Colonic mucosa (tissue), 4 donors: ENCODE data around the gene PYGM. TPM values are rescaled to one million over a fixed set of nuclear protein-coding genes. Genes with fewer than 3 reads are reported as not detected.

ENCODE experiments used
- DNase-seq: peaks from one replicate; pipeline ENCODE4 v3.0.0-alpha.2; 2020
- H3K27ac ChIP-seq: fragments of 200-600 bp; one replicate; pipeline ENCODE4 v1.8.0; 2021
- H3K27me3 ChIP-seq: fragments of 200-600 bp; one replicate; pipeline ENCODE4 v1.8.0; 2021
- H3K36me3 ChIP-seq: fragments of 200-600 bp; one replicate; pipeline ENCODE4 v1.8.0; 2021
- H3K4me1 ChIP-seq: fragments of 200-600 bp; one replicate; pipeline ENCODE4 v1.8.0; 2021; ENCODE audit warnings: mild to moderate bottlenecking
- H3K4me3 ChIP-seq: fragments of 200-600 bp; one replicate; pipeline ENCODE4 v1.8.0; 2021
- H3K9ac ChIP-seq, 2 donors: one replicate each; pipeline ENCODE4 v1.7.0; 2013; ENCODE audit warnings: control low read depth in 2 of 2, low read depth in 2 of 2, low read length in 2 of 2
- H3K9me3 ChIP-seq: fragments of 200-600 bp; one replicate; pipeline ENCODE4 v1.8.0; 2021
- CTCF ChIP-seq: fragments of 200-600 bp; IDR thresholded peaks from one replicate; pipeline ENCODE4 v1.8.0; 2022; ENCODE audit warnings: antibody characterized with exemption, mild to moderate bottlenecking
- intact Hi-C: fragments of 100-400 bp; cut with DNase I; formaldehyde crosslinking; loops from one replicate; pipeline ENCODE4 v1.14.1; 2022
- total RNA-seq, 2 donors: library from RNA; stranded (reverse); fragmentation: NEBNext Ultra II Directional in 1 of 2; extraction: Animal tissue kit (Norgen Biotek cat#: 25700) in 1 of 2; gene quantifications; one replicate each; pipeline ENCODE4 v1.2.1, GENCODE V29; 2021
- donor health status: healthy.
- donor health status: DM: no; HTN: no; CAD: no.
- donor health status: DM: no; HTN: no; CAD: no.

Gene PYGM
- total RNA-seq, 2 donors from 2014 or later, result 1.6 to 2.7 TPM

GRCh38 chr11:64715756-64716472, 43.9 kb downstream of the PYGM start:
- no peak for DNase-seq
- H3K4me3 ChIP-seq, result no peak overlapping the region
- H3K9ac ChIP-seq, result no peak overlapping the region
- intact Hi-C loops, result no loop called here
- no peak for TF ChIP-seq CTCF
- H3K9me3 ChIP-seq, result no peaks in the 10 kb centered on the region
- no peaks in the 10 kb centered on the region for H3K4me1 ChIP-seq
- no peak overlapping the region for H3K27ac ChIP-seq
- peaks cover 68% of the 10 kb centered on the region for H3K27me3 ChIP-seq
- H3K36me3 ChIP-seq, result no peaks in the 10 kb centered on the region

- intact Hi-C loops, result no loop called here
- no peaks in the 10 kb centered on the region for H3K9me3 ChIP-seq
- no peaks in the 10 kb centered on the region for H3K36me3 ChIP-seq
- H3K27me3 ChIP-seq, result peaks cover 74% of the 10 kb centered on the region
- H3K4me3 ChIP-seq, result no peak overlapping the region
- no peak overlapping the region for H3K27ac ChIP-seq
- no peak for DNase-seq
- H3K4me1 ChIP-seq, result no peaks in the 10 kb centered on the region
- TF ChIP-seq CTCF, result no peak
- no peak overlapping the region for H3K9ac ChIP-seq
Observed at GRCh38 chr11:64715110-64715509, 44.7 kb downstream of the PYGM start.

- no peak for TF ChIP-seq CTCF
- H3K4me1 ChIP-seq, result no peaks in the 10 kb centered on the region
- intact Hi-C loops, result no loop called here
- no peaks in the 10 kb centered on the region for H3K36me3 ChIP-seq
- H3K9ac ChIP-seq, result no peak overlapping the region
- no peak overlapping the region for H3K4me3 ChIP-seq
- DNase-seq, result no peak
- H3K9me3 ChIP-seq, result no peaks in the 10 kb centered on the region
- peaks cover 71% of the 10 kb centered on the region for H3K27me3 ChIP-seq
- H3K27ac ChIP-seq, result no peak overlapping the region
Observed at GRCh38 chr11:64714666-64715065, 45.1 kb downstream of the PYGM start.

- intact Hi-C loops, result no loop called here
- H3K4me3 ChIP-seq, result no peak overlapping the region
Observed at GRCh38 chr11:64713781-64714363, 45.9 kb downstream of the PYGM start.

GRCh38 chr11:64713016-64713707, 46.6 kb downstream of the PYGM start:
- H3K27me3 ChIP-seq, result peaks cover 67% of the 10 kb centered on the region
- H3K9me3 ChIP-seq, result no peaks in the 10 kb centered on the region
- no peaks in the 10 kb centered on the region for H3K4me1 ChIP-seq
- H3K27ac ChIP-seq, result no peak overlapping the region
- no peak overlapping the region for H3K9ac ChIP-seq
- intact Hi-C loops, result no loop called here
- DNase-seq, result no peak
- no peak for TF ChIP-seq CTCF
- H3K36me3 ChIP-seq, result no peaks in the 10 kb centered on the region
- H3K4me3 ChIP-seq, result no peak overlapping the region

More at GRCh38 chr11:64713781-64714363, 45.9 kb downstream of the PYGM start:
- Histone ChIP-seq H3K36me3 (no peaks in the 10 kb centered on the region), H3K9ac (no peak overlapping the region), H3K27ac (no peak overlapping the region), H3K4me1 (no peaks in the 10 kb centered on the region), H3K9me3 (no peaks in the 10 kb centered on the region), H3K27me3 (peaks cover 67% of the 10 kb centered on the region)
- no peak for TF ChIP-seq CTCF
- DNase-seq, result no peak
